H9 (cell line): ENCODE data around the gene ACACB. TPM values are rescaled to one million over a fixed set of nuclear protein-coding genes. Genes with fewer than 3 reads are reported as not detected.

Experiments used
- DNase-seq: peaks from one replicate; pipeline ENCODE4 v3.0.0-alpha.2; 2017
- H2AFZ ChIP-seq: one replicate; pipeline ENCODE4 v1.6.1; 2013; ENCODE audit warnings: mild to moderate bottlenecking, low read length, control low read depth, moderate library complexity
- H2AK5ac ChIP-seq: 2 replicates; pipeline ENCODE4 v1.6.1; 2013; ENCODE audit warnings: low read length, control low read depth, mixed read lengths; ENCODE audit not compliant: insufficient read length
- H2BK120ac ChIP-seq: one replicate; pipeline ENCODE4 v1.6.1; 2013; ENCODE audit warnings: low read depth, mild to moderate bottlenecking, low read length, control low read depth, inconsistent platforms; ENCODE audit not compliant: poor library complexity, severe bottlenecking
- H2BK12ac ChIP-seq: 2 replicates; pipeline ENCODE4 v1.6.1; 2013; ENCODE audit warnings: low read length, control low read depth, mixed read lengths, low read depth; ENCODE audit not compliant: insufficient read length
- H2BK15ac ChIP-seq: 2 replicates; pipeline ENCODE4 v1.6.1; 2013; ENCODE audit warnings: low read depth, low read length, control low read depth
- H2BK20ac ChIP-seq: one replicate; pipeline ENCODE4 v1.6.1; 2013; ENCODE audit warnings: low read depth, mild to moderate bottlenecking, low read length, control low read depth, inconsistent platforms; ENCODE audit not compliant: poor library complexity, severe bottlenecking
- H2BK5ac ChIP-seq: 2 replicates; pipeline ENCODE4 v1.6.1; 2013; ENCODE audit warnings: low read length, control low read depth, mixed read lengths; ENCODE audit not compliant: insufficient read length
- H3K14ac ChIP-seq: 2 replicates; pipeline ENCODE4 v1.6.1; 2013; ENCODE audit warnings: low read length, control low read depth; ENCODE audit not compliant: insufficient read depth
- H3K18ac ChIP-seq: 2 replicates; pipeline ENCODE4 v1.6.1; 2013; ENCODE audit warnings: low read depth, mild to moderate bottlenecking, mixed read lengths, low read length, control low read depth; ENCODE audit not compliant: insufficient read length
- H3K23ac ChIP-seq: 2 replicates; pipeline ENCODE4 v1.6.1; 2013; ENCODE audit warnings: low read length, control low read depth, mixed read lengths, low read depth; ENCODE audit not compliant: insufficient read length
- H3K23me2 ChIP-seq: 2 replicates; pipeline ENCODE4 v1.6.1; 2013; ENCODE audit warnings: low read depth, mild to moderate bottlenecking, mixed read lengths, low read length, control low read depth; ENCODE audit not compliant: insufficient read length, poor library complexity, severe bottlenecking
- H3K27ac ChIP-seq: 2 replicates; pipeline ENCODE4 v1.5.1; 2013; ENCODE audit warnings: low read length, control low read depth, mixed read lengths, low read depth; ENCODE audit not compliant: insufficient read length
- H3K27me3 ChIP-seq: 2 replicates; pipeline ENCODE4 v1.6.1; 2013; ENCODE audit warnings: low read length, control low read depth, inconsistent platforms; ENCODE audit not compliant: insufficient read depth
- H3K4ac ChIP-seq: 2 replicates; pipeline ENCODE4 v1.6.1; 2013; ENCODE audit warnings: low read depth, mild to moderate bottlenecking, control low read depth, inconsistent platforms, low read length, moderate library complexity
- H3K4me1 ChIP-seq: 2 replicates; pipeline ENCODE4 v1.6.1; 2013; ENCODE audit warnings: low read length, control low read depth, inconsistent platforms; ENCODE audit not compliant: insufficient read depth
- H3K4me2 ChIP-seq: 2 replicates; pipeline ENCODE4 v1.6.1; 2013; ENCODE audit warnings: low read length, control low read depth, mixed read lengths; ENCODE audit not compliant: insufficient read length, insufficient read depth
- H3K56ac ChIP-seq: 2 replicates; pipeline ENCODE4 v1.6.1; 2013; ENCODE audit warnings: low read depth, mild to moderate bottlenecking, mixed read lengths, low read length, control low read depth; ENCODE audit not compliant: insufficient read length
- H3K79me1 ChIP-seq: 2 replicates; pipeline ENCODE4 v1.6.1; 2013; ENCODE audit warnings: low read depth, mild to moderate bottlenecking, moderate library complexity, low read length, control low read depth, inconsistent platforms; ENCODE audit not compliant: insufficient read depth, poor library complexity, severe bottlenecking
- H3K79me2 ChIP-seq: 2 replicates; pipeline ENCODE4 v1.6.1; 2013; ENCODE audit warnings: low read length, control low read depth, inconsistent platforms; ENCODE audit not compliant: insufficient read depth
- H3K9ac ChIP-seq: 2 replicates; pipeline ENCODE4 v1.6.1; 2013; ENCODE audit warnings: low read length, control low read depth, mixed read lengths; ENCODE audit not compliant: insufficient read length; ENCODE audit errors: extremely low read depth
- H3K9me3 ChIP-seq: one replicate; pipeline ENCODE4 v1.6.1; 2013; ENCODE audit warnings: low read depth, low read length, inconsistent platforms; ENCODE audit not compliant: control insufficient read depth
- H3T11ph ChIP-seq: one replicate; pipeline ENCODE4 v1.6.1; 2013; ENCODE audit warnings: mild to moderate bottlenecking, low read length, control low read depth, inconsistent platforms
- H4K20me1 ChIP-seq: one replicate; pipeline ENCODE4 v1.6.1; 2013; ENCODE audit not compliant: control insufficient read depth, insufficient read length, insufficient read depth
- H4K5ac ChIP-seq: 2 replicates; pipeline ENCODE4 v1.6.1; 2013; ENCODE audit warnings: low read depth, mild to moderate bottlenecking, mixed read lengths, low read length, control low read depth; ENCODE audit not compliant: insufficient read length
- H4K8ac ChIP-seq: replicated peaks from 2 replicates; pipeline ENCODE4 v1.6.1; 2013; ENCODE audit warnings: low read length, control low read depth, mixed read lengths, low read depth; ENCODE audit not compliant: insufficient read length
- H4K91ac ChIP-seq: 2 replicates; pipeline ENCODE4 v1.6.1; 2013; ENCODE audit warnings: low read depth, mild to moderate bottlenecking, moderate library complexity, mixed read lengths, low read length, control low read depth; ENCODE audit not compliant: insufficient read length
- H3K27ac Mint-ChIP-seq, 3 experiments: 2 replicates in 2 of 3; 3 replicates in 1 of 3; pipeline ENCODE4 v1.8.0; 2020 to 2021; ENCODE audit warnings: mixed read lengths in 3 of 3, mild to moderate bottlenecking in 1 of 3, moderate library complexity in 1 of 3
- H3K27me3 Mint-ChIP-seq: 2 replicates; pipeline ENCODE4 v1.8.0; 2021; ENCODE audit warnings: low read depth, mild to moderate bottlenecking, moderate library complexity, mixed read lengths
- H3K36me3 Mint-ChIP-seq, 3 experiments: 2 replicates in 2 of 3; 3 replicates in 1 of 3; pipeline ENCODE4 v1.8.0; 2020 to 2021; ENCODE audit warnings: low read depth in 3 of 3, mixed read lengths in 3 of 3; ENCODE audit not compliant: insufficient read depth in 1 of 3
- H3K4me1 Mint-ChIP-seq, 2 experiments: 2 replicates each; pipeline ENCODE4 v1.8.0; 2020; ENCODE audit warnings: mixed read lengths in 2 of 2
- H3K4me3 Mint-ChIP-seq, 2 experiments: 2 replicates in 1 of 2; 3 replicates in 1 of 2; pipeline ENCODE4 v1.8.0; 2020 to 2021; ENCODE audit warnings: mild to moderate bottlenecking in 2 of 2, mixed read lengths in 2 of 2, moderate library complexity in 1 of 2
- H3K9me3 Mint-ChIP-seq, 2 experiments: 2 replicates in 1 of 2; 3 replicates in 1 of 2; pipeline ENCODE4 v1.8.0; 2020; ENCODE audit warnings: mild to moderate bottlenecking in 2 of 2, mixed read lengths in 2 of 2, moderate library complexity in 1 of 2
- CTCF ChIP-seq: fragments of 200-600 bp; sonication (generic); conservative IDR thresholded peaks from 3 replicates; pipeline ENCODE4 v1.8.0; 2021; ENCODE audit warnings: antibody characterized with exemption, mild to moderate bottlenecking
- WGBS: extraction: QIAGEN DNeasy Blood & Tissue Kit; methylation state at CpG from one replicate; pipeline ENCODE4 v1.1.7; 2013; ENCODE audit warnings: missing lambda C conversion rate, low lambda C conversion rate, mixed read lengths; ENCODE audit not compliant: insufficient read length; ENCODE audit errors: extremely low coverage; 5-methylcytosine and 5-hydroxymethylcytosine counted together
- total RNA-seq: library from RNA; stranded (reverse); gene quantifications from 2 replicates; pipeline ENCODE4 v1.2.1, GENCODE V29; 2021

Gene ACACB
- total RNA-seq, 1 experiment from 2014 or later: 14.2 TPM

DNA sequence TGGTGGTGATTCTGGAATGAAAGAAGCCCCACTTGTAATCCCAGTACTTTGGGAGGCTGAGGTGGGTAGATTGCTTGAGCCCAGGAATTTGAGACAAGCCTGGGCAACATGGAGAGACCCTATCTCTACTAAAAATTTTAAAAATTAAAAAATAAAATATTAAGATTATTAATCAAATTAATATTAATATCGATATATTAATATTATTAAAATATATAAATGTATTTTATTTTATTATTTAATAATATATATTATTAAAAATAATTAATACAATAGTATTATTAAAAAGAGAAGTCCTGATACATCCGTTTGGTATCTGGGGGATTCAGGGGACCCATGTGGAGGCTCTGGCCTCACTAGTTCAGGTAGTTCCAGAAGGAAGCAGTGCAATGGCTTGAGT, 124.0 kb downstream of the ACACB start:
- Histone ChIP-seq H3T11ph (no peak overlapping the region), H3K4me2 (no peak overlapping the region), H3K4me1 (no peaks in the 10 kb centered on the region), H2BK20ac (no peak overlapping the region), H4K5ac (no peak overlapping the region), H3K9ac (no peak overlapping the region), H4K91ac (no peak overlapping the region), H3K27me3 (no peaks in the 10 kb centered on the region), H3K9me3 (no peaks in the 10 kb centered on the region), H2BK120ac (no peak overlapping the region), H2AK5ac (no peak overlapping the region), H3K79me1 (no peaks in the 10 kb centered on the region), H3K23ac (no peak overlapping the region), H3K4ac (no peak overlapping the region), H4K8ac (no peak overlapping the region), H3K27ac (no peak overlapping the region), H3K23me2 (no peaks in the 10 kb centered on the region), H3K56ac (no peak overlapping the region), H2BK5ac (no peak overlapping the region), H2AFZ (no peak overlapping the region), H3K14ac (no peak overlapping the region), H3K18ac (no peak overlapping the region), H2BK12ac (no peak overlapping the region), H3K79me2 (no peaks in the 10 kb centered on the region), H2BK15ac (no peak overlapping the region), H4K20me1 (peaks cover 4% of the 10 kb centered on the region)
- Mint-ChIP-seq H3K36me3 (peaks cover 0 to 34% (median 28%) of the 10 kb centered on the region in 3 experiments; a peak in 5 of 7 replicates), H3K4me3 (no peak overlapping the region), H3K27ac (no peak overlapping the region), H3K27me3 (no peaks in the 10 kb centered on the region), H3K9me3 (no peaks in the 10 kb centered on the region), H3K4me1 (no peaks in the 10 kb centered on the region)
- no peak for TF ChIP-seq CTCF
- WGBS: no CpG with 5 or more reads among the region's 2 CpGs
- DNase-seq: no peak
